PC-9 (cell line): ENCODE data around the gene PON3.

ENCODE experiments used
- CTCF ChIP-seq: fragments of 200-600 bp; sonication (generic); conservative IDR thresholded peaks from 2 replicates; pipeline ENCODE4 v1.6.1; 2017; ENCODE audit warnings: mixed run types, antibody characterized with exemption, mild to moderate bottlenecking, moderate library complexity
- EZH2 ChIP-seq: fragments of 200-600 bp; sonication (generic); IDR thresholded peaks from 2 replicates; pipeline ENCODE4 v1.8.0; 2017; ENCODE audit warnings: antibody characterized with exemption, low read depth

GRCh38 chr7:95427914-95428516, 31.8 kb upstream of the PON3 start:
- TF ChIP-seq CTCF (no peak), EZH2 (no peak)
